ENCODE results near the gene SNX7.

The SNX7 gene, protein sequence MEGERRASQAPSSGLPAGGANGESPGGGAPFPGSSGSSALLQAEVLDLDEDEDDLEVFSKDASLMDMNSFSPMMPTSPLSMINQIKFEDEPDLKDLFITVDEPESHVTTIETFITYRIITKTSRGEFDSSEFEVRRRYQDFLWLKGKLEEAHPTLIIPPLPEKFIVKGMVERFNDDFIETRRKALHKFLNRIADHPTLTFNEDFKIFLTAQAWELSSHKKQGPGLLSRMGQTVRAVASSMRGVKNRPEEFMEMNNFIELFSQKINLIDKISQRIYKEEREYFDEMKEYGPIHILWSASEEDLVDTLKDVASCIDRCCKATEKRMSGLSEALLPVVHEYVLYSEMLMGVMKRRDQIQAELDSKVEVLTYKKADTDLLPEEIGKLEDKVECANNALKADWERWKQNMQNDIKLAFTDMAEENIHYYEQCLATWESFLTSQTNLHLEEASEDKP

DNA sequence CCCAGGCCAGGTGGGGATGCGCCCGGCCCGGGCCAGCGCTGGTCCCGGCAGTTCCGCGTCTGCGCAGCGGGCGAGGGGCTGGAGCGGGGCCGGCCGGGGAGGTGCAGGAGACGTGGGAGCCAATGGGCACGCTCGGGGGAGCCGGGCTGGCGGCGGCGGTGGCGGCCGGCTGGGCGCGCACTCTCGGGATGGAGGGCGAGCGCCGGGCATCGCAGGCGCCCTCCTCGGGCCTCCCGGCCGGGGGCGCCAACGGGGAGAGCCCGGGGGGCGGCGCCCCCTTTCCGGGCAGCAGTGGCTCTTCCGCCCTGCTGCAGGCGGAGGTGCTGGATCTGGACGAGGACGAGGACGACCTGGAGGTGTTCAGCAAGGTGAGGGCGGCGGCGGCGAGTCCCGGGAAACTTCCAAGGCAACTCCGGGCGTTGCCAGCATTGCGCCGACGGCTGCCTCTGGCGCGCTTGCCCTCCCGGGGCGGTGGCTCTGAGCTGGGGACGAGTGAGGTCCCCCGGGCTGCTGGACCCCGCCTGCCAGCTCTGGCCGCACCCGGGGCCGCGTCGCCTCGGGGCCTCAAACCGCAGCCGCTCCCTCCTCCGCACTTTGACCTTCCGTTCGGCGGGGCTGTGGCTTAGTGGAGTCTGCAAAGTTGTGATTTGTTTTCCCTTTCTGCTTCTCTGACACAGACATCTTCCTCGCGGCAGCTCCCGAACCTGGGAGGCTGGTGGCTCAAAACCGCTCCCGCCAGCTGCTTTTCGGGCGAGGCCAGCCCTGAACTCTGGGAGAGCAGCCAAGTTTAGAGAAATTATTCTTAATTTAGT, at the start of gene SNX7:
Gene SNX7 (plus strand): TSS at position 178 of the 812 bp plus-strand sequence. CDS start 11 bp downstream, at position 189.
- in situ Hi-C loops (cut with MboI; ENCODE audit: low sequenced_read_pairs): no loop called here

DNA sequence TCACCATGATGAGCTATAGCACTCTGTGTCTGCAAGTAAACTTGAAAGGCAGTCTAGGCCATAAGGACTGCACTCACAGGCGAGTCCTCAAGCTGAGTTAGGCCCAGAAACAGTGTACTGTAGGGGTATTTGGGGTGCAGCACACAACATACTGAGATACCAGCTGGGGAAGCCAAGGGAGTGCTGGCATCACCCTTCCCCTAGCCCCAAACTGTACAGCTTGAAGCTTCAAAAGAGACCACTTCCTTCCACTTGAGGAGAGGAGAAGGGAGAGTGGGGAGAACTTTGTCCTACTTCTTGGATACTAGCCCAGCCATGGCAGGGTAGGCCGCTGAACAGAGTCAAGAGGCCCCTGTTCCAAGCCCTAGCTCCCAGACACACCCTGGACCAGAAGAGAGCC, 24.2 kb upstream of the SNX7 start:
- in situ Hi-C loops (cut with MboI; ENCODE audit: low sequenced_read_pairs): no loop called here

DNA sequence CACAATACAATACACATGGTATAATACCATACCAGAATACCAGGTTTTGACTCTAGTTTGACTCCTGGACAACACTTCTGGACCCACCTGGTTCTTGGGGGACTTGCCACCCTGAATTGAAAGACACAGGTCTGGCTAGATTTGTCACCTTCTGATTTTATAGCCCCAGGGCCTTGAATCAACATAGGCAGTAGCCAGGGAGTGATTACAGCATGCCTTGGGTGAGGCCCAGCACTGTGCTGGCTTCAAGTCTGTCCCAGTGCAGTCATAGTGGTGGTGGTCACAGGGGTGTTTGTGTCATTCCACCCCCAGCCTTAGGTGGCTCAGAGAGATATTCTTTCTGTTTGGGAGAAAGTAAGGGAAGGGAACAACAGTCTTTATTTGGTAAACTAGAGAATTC, 23.3 kb upstream of the SNX7 start:
- in situ Hi-C loops (cut with MboI; ENCODE audit: low sequenced_read_pairs): no loop called here

DNA sequence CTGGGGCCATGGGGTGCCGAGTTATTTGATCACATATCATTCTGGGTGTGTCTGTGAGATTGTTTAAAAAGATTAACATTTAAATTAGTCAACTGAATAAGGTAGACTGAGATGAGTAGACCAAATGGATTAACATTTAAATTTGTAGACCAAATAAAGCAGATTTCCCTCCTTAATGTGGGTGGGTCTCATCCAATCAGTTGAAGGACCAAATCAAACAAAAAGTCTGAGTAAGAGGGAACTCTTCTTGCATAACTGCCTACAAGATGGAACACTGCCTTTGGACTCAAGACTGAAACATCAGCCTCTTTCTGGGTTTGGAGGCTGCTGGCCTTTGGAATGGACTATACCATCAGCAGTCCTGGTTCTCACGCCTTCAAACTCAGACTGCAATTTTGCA, 17.0 kb upstream of the SNX7 start:
- in situ Hi-C loops (cut with MboI; ENCODE audit: low sequenced_read_pairs): no loop called here

DNA sequence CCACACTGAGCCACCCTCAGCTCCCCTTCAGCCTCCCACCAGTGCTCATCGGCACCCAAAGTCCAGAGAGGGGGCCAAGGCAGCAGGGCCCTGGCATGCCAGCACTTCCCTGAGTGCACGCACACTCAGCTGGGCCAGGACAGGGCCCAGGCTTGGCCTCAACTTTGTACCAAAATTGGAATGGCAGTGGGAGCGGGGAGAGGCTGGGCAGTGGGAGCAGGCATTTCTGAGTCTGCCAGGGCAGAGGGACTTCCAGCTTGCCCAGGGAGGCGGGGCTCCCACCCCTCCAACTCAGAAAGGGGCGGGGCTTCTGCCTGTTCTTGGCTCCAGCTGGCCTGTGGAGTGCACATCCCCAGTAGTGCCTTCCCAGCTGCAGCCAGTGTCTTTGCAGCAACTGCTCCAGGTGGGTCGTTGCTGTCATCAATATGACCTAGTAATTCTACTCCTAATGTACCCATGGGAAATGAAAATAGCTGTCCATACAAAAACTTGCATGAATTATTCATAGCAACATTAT, 10.3 kb upstream of the SNX7 start:
- in situ Hi-C loops (cut with MboI; ENCODE audit: low sequenced_read_pairs): no loop called here

DNA sequence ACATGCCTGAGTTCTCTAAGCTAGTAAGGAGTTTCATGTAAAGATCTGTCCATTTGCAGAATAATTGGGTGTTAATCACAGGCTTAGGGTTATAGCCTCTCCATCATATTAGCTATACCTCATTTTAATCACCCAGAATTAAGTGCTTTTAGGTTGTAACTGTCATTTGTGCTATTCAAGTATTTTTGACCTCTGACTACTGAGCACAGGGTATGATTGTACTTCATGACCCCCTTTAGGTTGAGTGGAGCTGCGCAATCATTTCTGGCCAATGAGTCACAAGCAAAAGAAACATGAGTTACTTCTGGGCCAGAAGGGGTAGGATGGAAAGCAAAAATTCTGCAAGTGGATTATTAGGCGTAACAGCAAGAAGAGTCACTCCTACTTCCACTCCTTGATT, 8.4 kb upstream of the SNX7 start:
- in situ Hi-C loops (cut with MboI; ENCODE audit: low sequenced_read_pairs): no loop called here

DNA sequence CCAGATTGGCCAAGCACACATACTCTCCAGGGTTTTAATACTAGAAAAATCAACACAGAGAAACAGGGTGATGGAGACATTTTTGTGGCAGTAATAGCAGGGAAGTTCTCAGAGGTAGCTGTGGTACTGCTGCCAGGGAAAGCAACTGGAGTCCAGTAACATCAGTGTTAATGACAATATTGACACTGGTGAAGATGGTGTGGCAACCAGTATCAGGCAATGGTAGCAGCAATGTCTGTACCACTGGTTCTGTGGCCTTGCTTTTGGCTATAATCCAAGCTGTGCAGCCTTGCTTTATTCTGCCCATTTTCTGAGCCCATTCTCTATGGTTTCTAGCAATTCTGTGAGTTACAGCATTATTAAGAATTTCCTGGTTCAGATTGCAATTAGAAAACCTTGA, 1.6 kb upstream of the SNX7 start:
- in situ Hi-C loops (cut with MboI; ENCODE audit: low sequenced_read_pairs): no loop called here

DNA sequence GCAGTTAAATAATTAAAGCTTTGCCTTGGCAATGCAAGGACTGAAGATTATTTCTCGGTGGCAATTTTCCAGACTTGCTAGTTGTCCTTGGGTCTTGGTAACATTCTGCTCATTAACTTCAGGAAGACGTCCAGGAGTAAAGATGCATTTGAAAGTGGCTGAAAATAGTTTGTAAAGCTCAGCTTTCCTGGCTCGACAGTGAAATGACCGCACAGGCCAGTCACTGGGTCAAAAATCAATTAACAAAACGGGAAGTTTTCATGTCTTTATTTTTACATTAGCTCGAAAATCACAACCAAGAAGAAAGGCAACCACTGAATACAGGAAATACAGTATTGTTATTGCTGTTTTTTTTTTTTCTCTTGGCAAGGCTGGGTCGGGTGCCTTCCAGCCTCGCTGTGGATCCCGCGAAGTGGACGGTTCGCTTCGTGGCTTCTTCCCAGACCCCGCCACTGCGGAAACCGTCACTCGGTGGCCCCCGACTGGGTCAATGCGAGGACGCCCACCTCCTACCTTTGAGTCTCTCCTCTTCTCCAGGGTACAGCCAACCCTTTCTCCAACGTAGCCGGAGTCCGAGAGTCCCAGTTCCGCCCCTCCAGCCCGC, 479 bp upstream of the SNX7 start:
- in situ Hi-C loops (cut with MboI; ENCODE audit: low sequenced_read_pairs): no loop called here

DNA sequence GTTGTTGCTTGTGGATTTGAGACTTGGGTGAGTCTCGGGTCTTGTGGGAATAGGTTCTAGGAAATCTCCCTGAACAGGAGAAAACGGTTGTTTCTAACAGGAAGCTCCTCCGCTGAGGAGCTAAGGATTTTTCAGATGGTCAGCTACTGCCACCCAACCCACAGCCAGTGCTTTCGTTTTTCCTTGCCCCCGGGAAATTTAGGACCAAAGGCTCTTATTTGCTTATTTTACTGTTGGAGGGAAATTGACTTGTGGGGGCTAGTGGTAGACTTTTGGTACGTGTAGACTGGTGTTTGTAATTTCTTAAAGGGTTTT, 792 bp downstream of the SNX7 start:
- in situ Hi-C loops (cut with MboI; ENCODE audit: low sequenced_read_pairs): no loop called here

DNA sequence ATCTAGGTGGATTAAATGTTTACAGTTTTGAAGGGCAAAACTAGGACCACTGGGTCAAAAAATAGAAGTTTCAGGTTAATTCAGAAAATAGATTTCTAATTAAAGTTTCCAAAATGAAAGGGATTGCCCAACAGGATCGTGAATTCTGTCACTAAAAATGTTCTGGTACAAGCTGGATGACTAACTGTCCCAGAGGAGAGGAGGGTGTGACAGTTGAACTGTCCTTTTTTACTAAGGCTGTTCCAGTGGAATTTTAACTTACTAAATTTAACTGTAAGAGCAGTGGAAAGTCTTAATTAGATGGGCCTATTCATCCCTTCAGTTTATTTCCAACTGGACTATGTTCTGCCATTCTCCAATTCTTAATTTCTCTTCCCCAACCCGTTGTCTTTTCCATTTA, 7.2 kb downstream of the SNX7 start:
- in situ Hi-C loops (cut with MboI; ENCODE audit: low sequenced_read_pairs): no loop called here

DNA sequence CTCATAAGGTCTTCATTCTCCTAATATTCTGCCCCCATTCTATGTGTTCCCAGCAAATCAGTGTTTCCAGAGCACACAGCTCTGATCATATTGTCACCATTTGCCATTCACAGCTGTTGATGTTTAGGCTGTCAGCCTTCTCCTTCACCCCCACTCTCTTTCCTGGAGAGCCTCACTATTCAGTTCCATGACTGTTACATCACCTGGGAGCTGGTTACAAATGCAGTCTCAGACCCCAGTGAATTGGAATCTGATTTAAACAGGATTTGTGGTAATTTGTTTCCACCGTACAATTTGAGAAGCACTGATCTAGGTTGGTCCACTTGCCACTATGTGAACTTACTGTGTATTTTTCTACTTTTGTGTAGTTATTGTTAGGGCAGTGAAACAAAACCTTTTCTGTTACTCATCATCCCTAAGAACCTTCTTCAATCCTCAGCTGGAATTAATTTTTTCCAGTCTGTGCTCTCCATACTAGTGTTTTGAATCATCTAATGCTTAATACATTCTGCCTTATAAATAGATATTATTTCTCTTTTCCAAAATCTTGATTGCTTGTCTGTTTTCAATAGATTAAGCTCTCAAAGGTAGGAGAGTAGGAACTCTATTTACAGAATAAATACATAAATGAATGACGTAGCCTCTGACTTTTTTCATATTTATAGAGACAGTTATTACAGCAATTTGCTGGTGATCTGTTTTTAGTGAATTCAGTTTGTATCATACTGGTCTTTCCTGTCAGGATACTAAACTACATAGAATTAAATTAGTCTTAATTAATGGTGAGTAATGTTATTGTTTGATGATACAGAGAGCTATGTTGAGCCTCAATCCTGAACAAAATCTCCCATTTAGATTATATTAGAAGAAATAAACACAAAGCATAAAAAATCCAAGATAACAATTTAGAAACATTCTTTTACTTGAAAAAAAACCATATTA, 8.1 kb downstream of the SNX7 start:
- in situ Hi-C loops (cut with MboI; ENCODE audit: low sequenced_read_pairs): no loop called here

DNA sequence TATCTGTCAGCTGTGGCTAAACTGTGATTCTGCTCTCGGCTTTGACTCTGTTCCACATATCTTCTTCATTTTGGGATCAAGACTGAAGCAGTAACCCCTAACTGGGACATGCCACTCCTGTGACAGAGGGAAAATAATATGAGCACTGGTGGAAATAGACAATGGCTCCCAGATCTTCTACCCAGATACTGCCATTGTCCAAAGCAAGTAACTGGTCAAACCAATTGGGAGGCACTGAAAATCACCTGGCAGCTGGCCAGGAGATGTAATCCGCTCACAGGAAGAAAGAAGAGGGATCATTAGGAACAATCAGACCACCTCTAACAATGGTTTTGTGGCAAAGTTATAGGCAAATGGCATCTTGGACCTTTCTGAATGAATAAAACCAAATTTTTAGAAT, 10.7 kb downstream of the SNX7 start:
- in situ Hi-C loops (cut with MboI; ENCODE audit: low sequenced_read_pairs): no loop called here

DNA sequence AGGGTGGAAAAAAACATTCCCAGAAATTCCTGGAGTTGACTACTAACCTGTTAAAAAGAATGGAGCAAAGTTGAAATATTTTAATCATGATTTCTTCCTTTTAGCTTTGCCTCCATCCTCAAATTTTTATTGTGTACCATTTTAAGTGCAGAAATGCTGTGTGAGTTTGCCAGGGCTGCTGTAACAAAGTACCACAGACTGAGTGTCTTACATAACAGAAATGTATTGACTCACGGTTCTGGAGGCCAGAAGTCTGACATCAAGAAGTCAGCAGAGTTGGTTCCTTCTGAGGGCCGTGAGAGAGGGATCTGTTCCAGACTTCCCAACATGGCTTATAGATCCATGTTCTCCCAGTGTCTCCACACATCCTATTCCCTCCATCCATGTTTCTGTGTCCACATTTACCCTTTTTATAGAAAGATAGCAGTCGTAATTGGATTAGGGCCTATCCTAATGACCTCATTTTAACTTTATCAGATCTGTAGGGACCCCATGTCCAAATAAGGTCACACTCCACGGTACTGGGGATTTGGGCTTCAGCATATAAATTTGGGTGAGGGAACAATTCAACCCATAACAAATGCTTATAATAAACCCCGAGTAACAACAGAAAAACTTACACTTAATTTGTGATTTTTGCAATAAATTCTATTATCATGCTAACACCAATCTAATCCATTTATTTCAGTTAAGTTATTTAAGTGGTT, 12.7 kb downstream of the SNX7 start:
- in situ Hi-C loops (cut with MboI; ENCODE audit: low sequenced_read_pairs): no loop called here

DNA sequence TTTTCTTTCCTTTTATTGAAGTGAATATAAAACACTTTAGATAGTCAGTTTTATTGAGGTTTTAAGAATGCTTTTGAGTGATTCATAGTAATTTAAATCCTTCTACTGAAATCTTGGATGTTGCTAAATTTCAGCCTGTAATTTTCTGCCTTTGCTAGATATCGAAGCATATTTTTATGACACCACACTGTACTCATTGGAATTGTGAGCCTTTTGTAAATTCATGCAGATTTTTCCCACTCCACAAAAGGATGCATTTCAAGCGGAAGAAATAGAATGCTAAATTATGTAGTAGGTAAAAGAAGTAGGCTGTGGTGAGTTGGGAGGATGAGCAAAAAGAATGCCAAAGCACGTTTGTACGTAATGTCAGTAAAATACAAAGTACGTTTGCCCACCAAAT, 13.8 kb downstream of the SNX7 start:
- in situ Hi-C loops (cut with MboI; ENCODE audit: low sequenced_read_pairs): no loop called here

DNA sequence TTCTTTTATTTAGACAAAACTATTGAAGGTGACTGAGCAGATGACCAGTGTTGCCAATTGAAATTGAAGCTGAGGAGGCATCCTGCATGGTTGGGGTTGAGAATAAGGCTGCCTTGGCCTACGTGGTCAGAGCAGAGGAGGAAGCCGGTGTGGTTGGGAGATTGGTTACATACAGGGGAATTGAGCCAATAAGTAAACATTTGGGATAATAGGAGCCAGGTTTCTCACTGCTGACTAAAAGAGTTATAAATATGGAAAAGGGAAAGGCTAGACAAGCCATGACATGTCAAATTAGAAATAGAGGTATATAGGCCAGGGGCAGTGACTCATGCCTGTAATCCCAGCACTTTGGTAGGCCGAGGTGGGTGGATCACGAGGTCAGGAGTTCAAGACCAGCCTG, 15.8 kb downstream of the SNX7 start:
- in situ Hi-C loops (cut with MboI; ENCODE audit: low sequenced_read_pairs): no loop called here

DNA sequence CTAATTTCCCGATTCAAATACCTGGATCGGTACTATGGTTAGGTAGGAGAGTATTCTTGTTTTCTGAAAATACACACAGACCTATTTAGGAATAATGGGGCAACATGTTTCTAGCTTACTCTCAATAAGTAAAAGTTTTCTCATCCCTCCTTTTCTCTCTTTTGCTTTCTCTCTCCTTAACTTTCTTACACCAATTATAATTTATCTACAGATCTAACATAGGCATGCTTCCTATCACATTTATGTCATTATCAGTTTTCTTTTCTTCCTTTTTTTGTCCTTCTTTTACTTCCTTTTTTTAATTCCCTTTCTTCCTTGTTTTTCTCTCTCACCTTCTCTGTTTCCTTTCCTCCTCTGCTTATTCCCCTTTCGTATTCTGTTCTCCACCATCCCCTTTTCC, 20.3 kb downstream of the SNX7 start:
- in situ Hi-C loops (cut with MboI; ENCODE audit: low sequenced_read_pairs): no loop called here

DNA sequence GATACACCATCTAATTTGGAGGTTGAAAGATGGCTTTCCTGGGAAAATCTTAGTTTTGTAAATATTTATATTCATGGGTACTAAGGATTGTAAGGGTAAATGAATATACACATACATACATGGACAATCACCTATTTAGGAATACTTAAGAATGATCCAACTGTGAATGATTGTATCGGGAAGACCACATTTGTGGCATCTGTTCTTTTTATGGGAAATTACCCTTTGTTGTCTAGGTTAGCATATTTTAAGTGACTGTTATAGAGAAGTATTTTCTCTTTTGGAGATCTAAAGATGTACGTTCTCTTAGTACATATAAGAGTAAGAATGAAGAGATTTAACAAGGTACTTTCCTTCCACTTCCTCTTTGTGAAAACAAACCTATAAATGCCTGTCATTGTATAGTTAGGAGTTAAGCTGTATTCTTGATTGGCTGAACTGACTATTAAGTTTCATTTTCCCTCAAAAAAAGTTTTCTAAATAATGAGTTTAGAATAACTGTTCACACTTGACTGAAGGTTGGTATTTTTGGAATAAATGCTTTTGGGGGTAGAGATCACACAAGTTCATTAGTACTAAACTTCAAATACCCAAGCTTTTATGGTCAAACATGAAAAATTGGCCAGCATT, 26.7 kb downstream of the SNX7 start:
- in situ Hi-C loops (cut with MboI; ENCODE audit: low sequenced_read_pairs): no loop called here

DNA sequence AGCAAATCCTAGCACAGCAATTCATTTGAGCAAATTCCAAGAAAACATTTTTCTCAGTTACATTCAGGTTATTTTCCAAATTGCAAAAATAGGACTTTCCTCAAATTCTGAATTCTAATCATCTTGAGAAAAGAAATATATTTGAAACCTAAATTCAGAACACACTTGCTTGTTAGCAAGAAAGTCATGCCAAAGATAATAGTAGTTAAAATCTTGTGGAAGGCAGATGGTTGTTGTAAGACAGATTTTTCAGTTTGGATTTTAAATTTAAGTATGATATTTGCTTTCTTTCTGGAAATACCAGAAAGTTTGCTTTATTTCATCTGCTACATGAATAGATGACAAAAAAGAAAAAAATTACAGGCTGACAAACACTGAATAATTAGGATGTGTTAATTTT, 29.1 kb downstream of the SNX7 start:
- in situ Hi-C loops (cut with MboI; ENCODE audit: low sequenced_read_pairs): no loop called here

DNA sequence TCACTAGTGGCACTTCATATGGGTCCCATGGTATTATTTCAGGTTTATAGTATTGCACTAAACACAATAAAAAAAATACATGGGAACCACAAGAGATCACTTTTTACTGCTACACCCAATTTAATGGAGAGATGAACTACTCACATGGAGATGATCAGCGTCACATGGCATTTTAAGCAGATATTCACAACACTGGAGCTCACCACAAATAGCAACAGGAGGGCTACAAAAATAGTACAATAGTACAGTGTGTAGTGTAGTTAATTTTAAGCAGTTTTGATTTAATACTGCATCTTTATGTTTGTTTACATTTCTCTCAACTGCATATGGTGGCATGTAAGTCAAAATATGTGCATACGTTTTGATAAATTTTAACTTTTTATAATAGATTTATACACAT, 31.0 kb downstream of the SNX7 start:
- in situ Hi-C loops (cut with MboI; ENCODE audit: low sequenced_read_pairs): no loop called here

DNA sequence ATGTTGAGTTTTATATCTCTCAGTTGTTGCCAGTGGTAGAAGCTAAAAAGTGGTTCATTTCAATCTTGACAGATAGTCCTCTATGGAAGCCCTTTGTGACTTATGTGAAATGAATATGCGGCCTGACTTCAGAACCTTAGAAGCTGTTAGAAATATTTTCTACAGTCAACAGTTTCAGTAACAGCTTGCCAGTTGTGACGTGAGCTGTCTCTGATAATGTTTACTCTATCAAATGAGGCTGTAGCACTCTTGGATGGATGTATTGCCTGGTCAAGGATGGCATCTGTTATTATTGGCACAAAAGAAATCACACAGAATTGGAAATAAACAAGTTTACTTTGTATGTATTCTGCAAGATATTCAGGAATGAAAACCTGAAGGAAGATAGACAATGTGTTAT, 31.9 kb downstream of the SNX7 start:
- in situ Hi-C loops (cut with MboI; ENCODE audit: low sequenced_read_pairs): no loop called here

Data from HL-60/S4 treated with phorbol 12-myristate 13-acetate at 8.2 ng/mL for 4 days and 3 days (cell line).